ENCODE measurements around the gene PALM. TPM values are rescaled to one million over a fixed set of nuclear protein-coding genes. Genes with fewer than 3 reads are reported as not detected.

Gene PALM
- total RNA-seq, 1 donor from 2014 or later, result 17.1 TPM

DNA sequence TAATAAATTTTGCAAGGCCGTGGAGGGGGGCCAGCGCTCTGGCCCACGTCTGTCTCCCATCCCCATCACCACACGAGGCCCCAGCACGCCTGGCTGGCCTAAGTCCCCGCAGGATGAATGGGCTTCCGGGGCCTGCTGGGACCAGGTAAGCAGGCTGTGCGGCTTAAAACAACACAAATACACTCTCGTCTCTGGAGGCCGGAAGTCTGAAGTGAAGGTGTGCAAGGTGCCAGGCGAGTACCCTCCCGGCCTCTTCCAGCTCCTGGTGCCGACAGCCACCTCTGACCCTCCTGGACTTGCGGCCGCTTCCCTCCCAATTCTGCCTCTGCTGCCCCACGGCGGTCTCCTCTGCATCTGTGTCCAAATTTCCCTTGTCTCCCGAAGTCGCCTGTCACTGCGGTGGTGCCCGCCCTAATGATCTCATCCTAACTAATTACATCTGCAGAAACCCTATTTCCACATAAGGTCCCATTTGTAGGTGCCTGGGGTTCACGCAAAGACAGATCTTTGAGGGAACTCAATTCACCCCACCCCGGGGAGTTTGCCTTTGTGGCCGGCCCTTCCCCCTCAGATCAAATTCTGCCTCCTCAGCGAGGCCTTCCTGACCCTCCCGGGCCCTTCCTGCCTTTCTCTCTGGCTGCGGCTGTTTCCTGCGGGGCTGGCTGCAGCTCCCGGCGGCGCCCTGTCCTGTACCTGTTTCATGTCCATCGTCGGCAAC is 80.4 kb downstream of the PALM start:
- no peak for DNase-seq (ENCODE audit: low read depth)
- no peak overlapping the region for H3K4me3 ChIP-seq (ENCODE audit: low read depth, low read length)
- TF ChIP-seq, protein P1, sequence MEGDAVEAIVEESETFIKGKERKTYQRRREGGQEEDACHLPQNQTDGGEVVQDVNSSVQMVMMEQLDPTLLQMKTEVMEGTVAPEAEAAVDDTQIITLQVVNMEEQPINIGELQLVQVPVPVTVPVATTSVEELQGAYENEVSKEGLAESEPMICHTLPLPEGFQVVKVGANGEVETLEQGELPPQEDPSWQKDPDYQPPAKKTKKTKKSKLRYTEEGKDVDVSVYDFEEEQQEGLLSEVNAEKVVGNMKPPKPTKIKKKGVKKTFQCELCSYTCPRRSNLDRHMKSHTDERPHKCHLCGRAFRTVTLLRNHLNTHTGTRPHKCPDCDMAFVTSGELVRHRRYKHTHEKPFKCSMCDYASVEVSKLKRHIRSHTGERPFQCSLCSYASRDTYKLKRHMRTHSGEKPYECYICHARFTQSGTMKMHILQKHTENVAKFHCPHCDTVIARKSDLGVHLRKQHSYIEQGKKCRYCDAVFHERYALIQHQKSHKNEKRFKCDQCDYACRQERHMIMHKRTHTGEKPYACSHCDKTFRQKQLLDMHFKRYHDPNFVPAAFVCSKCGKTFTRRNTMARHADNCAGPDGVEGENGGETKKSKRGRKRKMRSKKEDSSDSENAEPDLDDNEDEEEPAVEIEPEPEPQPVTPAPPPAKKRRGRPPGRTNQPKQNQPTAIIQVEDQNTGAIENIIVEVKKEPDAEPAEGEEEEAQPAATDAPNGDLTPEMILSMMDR (conservative IDR thresholded peaks at IDR 0.05; ENCODE audit: low read depth, low read length), result no peak

DNA sequence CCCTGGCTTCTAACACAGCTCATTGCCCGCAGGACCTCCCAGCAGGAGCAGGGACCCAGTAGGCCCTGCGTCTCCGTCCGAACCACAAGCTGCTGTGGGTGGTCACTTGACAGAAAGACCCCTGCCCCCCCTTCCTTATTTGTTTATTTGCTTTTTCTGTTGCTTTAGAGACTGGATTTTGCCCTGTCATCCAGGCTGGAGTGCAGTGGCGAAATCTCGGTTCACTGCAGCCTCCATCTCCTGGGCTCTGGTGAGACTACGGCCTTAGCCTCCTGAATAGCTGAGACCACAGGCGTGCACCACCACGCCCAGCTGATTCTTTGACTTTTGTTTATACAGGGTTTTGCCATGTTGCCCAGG is 80.9 kb downstream of the PALM start:
- no peak overlapping the region for H3K4me3 ChIP-seq (ENCODE audit: low read depth, low read length)
- TF ChIP-seq, protein P1 (conservative IDR thresholded peaks at IDR 0.05; ENCODE audit: low read depth, low read length), result no peak
- no peak for DNase-seq (ENCODE audit: low read depth)

DNA sequence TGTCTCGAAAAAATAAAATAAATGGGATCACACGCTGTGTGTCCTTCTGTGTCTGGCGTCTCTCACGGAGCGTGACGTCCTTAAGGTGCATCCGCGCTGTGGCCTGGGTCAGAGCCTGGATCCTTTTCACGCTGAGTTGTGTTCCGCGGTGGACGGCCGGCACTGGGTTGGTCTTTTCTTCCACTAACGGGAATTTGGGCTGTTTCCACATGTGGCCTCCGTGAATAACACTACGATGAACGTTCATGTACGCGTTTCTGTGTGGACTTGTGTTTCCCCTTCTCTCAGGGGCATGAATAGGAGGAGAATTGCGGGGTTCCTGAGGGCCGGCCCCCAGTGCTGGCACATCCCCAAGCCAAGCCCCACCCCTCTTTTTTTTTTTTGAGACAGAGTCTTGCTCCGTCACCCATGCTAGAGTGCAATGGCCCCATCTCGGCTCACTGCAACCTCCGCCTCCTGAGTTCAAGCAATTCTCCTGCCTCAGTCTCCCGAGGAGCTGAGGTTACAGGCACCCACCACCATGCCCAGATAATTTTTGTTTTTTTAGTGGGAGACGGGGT is 82.4 kb downstream of the PALM start:
- TF ChIP-seq, protein P1 (conservative IDR thresholded peaks at IDR 0.05; ENCODE audit: low read depth, low read length), result no peak
- no peak for DNase-seq (ENCODE audit: low read depth)
- H3K4me3 ChIP-seq (ENCODE audit: low read depth, low read length), result no peak overlapping the region

DNA sequence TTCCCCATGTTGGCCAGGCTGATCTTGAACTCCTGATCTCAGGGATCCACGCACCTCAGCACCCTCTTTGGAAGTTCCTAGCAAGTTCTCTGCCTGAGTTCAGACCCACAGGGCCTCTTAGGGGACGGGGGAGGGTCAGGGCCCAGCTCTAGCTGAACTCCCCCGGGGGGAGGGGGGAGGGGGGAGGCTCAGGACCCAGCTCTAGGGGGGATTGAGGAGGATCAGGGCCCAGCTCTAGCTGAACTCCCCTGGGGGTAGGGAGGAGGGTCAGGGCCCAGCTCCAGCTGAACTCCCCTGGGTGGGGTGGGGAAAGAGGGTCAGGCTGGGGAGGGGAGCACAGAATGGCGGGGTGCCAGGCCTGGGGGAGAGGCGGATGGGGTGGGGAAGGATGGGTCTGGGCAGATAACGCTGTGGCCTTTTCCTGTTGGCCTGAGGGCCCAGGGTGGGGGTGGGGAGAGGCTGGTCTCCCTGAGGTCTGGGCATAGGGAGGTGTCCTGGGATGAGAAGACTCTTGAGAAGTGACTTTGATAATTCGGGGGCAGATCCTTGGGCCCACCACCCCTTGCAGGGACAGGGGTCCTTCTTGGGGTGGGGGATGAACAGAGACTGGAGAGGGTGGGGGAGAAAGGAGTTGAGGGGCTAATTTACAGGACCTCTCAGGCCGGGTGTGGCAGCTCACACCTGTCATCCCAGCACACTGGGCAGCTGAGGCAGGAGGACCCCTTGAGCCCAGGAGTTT is 83.0 kb downstream of the PALM start:
- H3K4me3 ChIP-seq (ENCODE audit: low read depth, low read length), result no peak overlapping the region
- DNase-seq (ENCODE audit: low read depth), result no peak
- TF ChIP-seq, protein P1 (conservative IDR thresholded peaks at IDR 0.05; ENCODE audit: low read depth, low read length), result no peak

DNA sequence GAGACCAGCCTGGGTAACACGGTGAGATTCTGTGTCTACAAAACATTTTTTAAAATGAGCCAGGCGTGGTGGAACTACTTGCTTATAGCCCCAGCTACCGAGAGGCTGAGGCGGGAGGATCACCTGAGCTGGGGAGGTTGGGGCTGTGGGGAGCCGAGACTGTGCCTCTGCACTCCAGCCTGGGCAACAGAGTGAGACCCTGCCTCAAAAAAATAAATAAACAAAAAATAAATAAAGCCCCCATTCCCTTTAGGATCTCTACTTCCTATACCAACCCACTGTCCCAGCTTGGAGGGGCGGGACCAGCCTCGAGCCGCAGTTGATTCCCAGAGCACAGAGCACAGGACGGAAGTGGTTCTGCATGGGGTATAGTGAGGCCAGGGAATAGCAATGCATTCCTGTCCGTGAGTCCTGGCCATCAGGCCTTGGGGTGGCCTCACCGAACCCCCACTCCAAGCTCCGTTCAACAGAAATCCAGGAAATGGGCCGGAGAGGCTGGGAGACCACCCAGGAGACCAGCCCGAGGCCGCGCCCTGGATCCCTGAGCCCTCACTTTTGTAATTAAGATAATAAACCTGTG is 83.7 kb downstream of the PALM start:
- H3K4me3 ChIP-seq (ENCODE audit: low read depth, low read length), result no peak overlapping the region
- DNase-seq (ENCODE audit: low read depth), result no peak
- TF ChIP-seq, protein P1 (conservative IDR thresholded peaks at IDR 0.05; ENCODE audit: low read depth, low read length), result no peak

DNA sequence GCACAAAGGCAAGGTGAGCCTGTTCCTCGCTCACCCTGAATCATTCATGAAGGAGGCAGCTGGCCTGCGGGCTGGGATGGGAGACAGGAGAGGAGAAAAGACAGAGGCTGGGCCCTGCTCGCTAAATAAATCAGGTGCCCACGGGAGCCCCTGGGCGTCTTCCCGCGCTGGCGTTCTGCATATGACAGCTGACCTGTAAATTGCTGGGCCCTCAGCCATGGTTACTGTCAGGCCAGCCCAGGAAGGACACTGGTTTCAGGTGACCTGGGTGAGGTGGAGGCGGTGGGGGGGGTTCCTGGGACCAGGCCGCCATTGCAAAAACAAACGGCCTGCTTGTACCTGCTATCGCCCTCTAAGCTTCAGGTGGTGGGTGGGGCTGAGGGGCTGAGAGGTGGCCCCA is 85.1 kb downstream of the PALM start:
- H3K4me3 ChIP-seq (ENCODE audit: low read depth, low read length), result no peak overlapping the region
- no peak for DNase-seq (ENCODE audit: low read depth)
- TF ChIP-seq, protein P1 (conservative IDR thresholded peaks at IDR 0.05; ENCODE audit: low read depth, low read length), result no peak

Data from epithelial cell of proximal tubule (primary cell).